Esophagus (tissue), 2 donors: ENCODE data around the gene HOXA4. TPM values are rescaled to one million over a fixed set of nuclear protein-coding genes. Genes with fewer than 3 reads are reported as not detected.

Experiments
- H3K27ac ChIP-seq, 2 donors: one replicate each; pipeline ENCODE4 v1.5.1; 2013; ENCODE audit warnings: low read depth in 2 of 2, mild to moderate bottlenecking in 2 of 2, inconsistent platforms in 1 of 2, low read length in 1 of 2, moderate library complexity in 1 of 2
- H3K27me3 ChIP-seq, 2 donors: one replicate each; pipeline ENCODE4 v1.6.1; 2013; ENCODE audit warnings: low read length in 2 of 2, control low read depth in 1 of 2, mild to moderate bottlenecking in 1 of 2; ENCODE audit not compliant: insufficient read depth in 2 of 2, control insufficient read depth in 1 of 2
- H3K36me3 ChIP-seq, 2 donors: one replicate each; pipeline ENCODE4 v1.6.1; 2013; ENCODE audit warnings: low read length in 1 of 2; ENCODE audit not compliant: control insufficient read depth in 2 of 2, insufficient read depth in 2 of 2
- H3K4me1 ChIP-seq, 2 donors: one replicate each; pipeline ENCODE4 v1.6.1; 2013; ENCODE audit warnings: low read length in 1 of 2; ENCODE audit not compliant: control insufficient read depth in 2 of 2, insufficient read depth in 2 of 2
- H3K4me3 ChIP-seq, 2 donors: one replicate each; pipeline ENCODE4 v1.5.1; 2013; ENCODE audit warnings: low read length in 2 of 2, mild to moderate bottlenecking in 2 of 2, low read depth in 1 of 2, moderate library complexity in 1 of 2
- H3K9me3 ChIP-seq, 2 donors: one replicate each; pipeline ENCODE4 v1.6.1; 2013; ENCODE audit warnings: mild to moderate bottlenecking in 2 of 2, low read depth in 1 of 2, low read length in 1 of 2, moderate library complexity in 1 of 2; ENCODE audit not compliant: control insufficient read depth in 2 of 2, insufficient read depth in 1 of 2
- WGBS, 2 donors: extraction: QIAGEN DNeasy Blood & Tissue Kit; methylation state at CpG; one replicate each; pipeline ENCODE4 v1.1.7; 2013; 5-methylcytosine and 5-hydroxymethylcytosine counted together
- polyA plus RNA-seq, 2 donors: library from polyadenylated mRNA; stranded (reverse); fragments of 200-250 nt; gene quantifications; one replicate each; pipeline ENCODE4 v1.2.3, GENCODE V29; 2013
- donor health status: healthy with polysubstance abuse.
- donor health status: Bipolar disorder and iron deficiency.

The HOXA4 gene
- polyA plus RNA-seq, 2 donors, result 7.6 to 8.6 TPM

- Histone ChIP-seq H3K9me3 (no peaks in the 10 kb centered on the region), H3K4me3 (peak overlapping the region; percentile 42 to 77), H3K27ac (peak overlapping the region; percentile 85 to 91), H3K27me3 (no peaks in the 10 kb centered on the region), H3K36me3 (no peaks in the 10 kb centered on the region), H3K4me1 (peaks cover 0 to 2% of the 10 kb centered on the region in 2 donors)
- 20 to 34% methylated on average over 19 of the region's 19 CpGs for WGBS, 2 donors
Measured at GRCh38 chr7:27117887-27118491, 12.6 kb downstream of the HOXA4 start.

GRCh38 chr7:27116962-27117886, 13.3 kb downstream of the HOXA4 start:
- Histone ChIP-seq H3K27me3 (no peaks in the 10 kb centered on the region), H3K4me3 (peak overlapping the region; percentile 42 to 77), H3K36me3 (no peaks in the 10 kb centered on the region), H3K27ac (peak overlapping the region; percentile 85 to 91), H3K4me1 (peaks cover 0 to 2% of the 10 kb centered on the region in 2 donors), H3K9me3 (no peaks in the 10 kb centered on the region)
- 22 to 25% methylated on average over 12 of the region's 12 CpGs for WGBS, 2 donors

- 20 to 32% methylated on average over 20 of the region's 20 CpGs for WGBS, 2 donors
- H3K27ac ChIP-seq, result peak overlapping the region; percentile 91 to 97
- H3K9me3 ChIP-seq, result no peaks in the 10 kb centered on the region
- peak overlapping the region; percentile 64 to 77 for H3K4me3 ChIP-seq
- H3K27me3 ChIP-seq, result no peaks in the 10 kb centered on the region
- H3K36me3 ChIP-seq, result no peaks in the 10 kb centered on the region
- peaks cover 0 to 2% of the 10 kb centered on the region in 2 donors for H3K4me1 ChIP-seq
Measured at GRCh38 chr7:27116031-27116961, 14.3 kb downstream of the HOXA4 start.

GRCh38 chr7:27115221-27116026, 15.1 kb downstream of the HOXA4 start:
- no peaks in the 10 kb centered on the region for H3K27me3 ChIP-seq
- H3K4me3 ChIP-seq, result peak overlapping the region; percentile 64 to 77
- H3K9me3 ChIP-seq, result no peaks in the 10 kb centered on the region
- peak overlapping the region; percentile 91 to 97 for H3K27ac ChIP-seq
- WGBS, 2 donors, result 22% methylated on average over 45 of the region's 45 CpGs
- peaks cover 0 to 2% of the 10 kb centered on the region in 2 donors for H3K4me1 ChIP-seq
- H3K36me3 ChIP-seq, result no peaks in the 10 kb centered on the region

- WGBS, 2 donors, result 23 to 32% methylated on average over 6 of the region's 6 CpGs
- Histone ChIP-seq H3K4me3 (peak overlapping the region; percentile 64 to 77), H3K9me3 (no peaks in the 10 kb centered on the region), H3K36me3 (no peaks in the 10 kb centered on the region), H3K4me1 (peaks cover 2 to 3% of the 10 kb centered on the region in 2 donors), H3K27ac (peak overlapping the region; percentile 91 to 97), H3K27me3 (no peaks in the 10 kb centered on the region)
Measured at GRCh38 chr7:27114881-27115220, 15.7 kb downstream of the HOXA4 start.

GRCh38 chr7:27113991-27114769, 16.4 kb downstream of the HOXA4 start:
- peak overlapping the region; percentile 99 for H3K27ac ChIP-seq
- H3K27me3 ChIP-seq, result no peaks in the 10 kb centered on the region
- H3K4me3 ChIP-seq, result peak overlapping the region; percentile 72 to 77
- no peaks in the 10 kb centered on the region for H3K36me3 ChIP-seq
- 20 to 22% methylated on average over 23 to 25 of the region's 26 CpGs for WGBS, 2 donors
- peaks cover 2 to 8% of the 10 kb centered on the region in 2 donors for H3K4me1 ChIP-seq
- no peaks in the 10 kb centered on the region for H3K9me3 ChIP-seq

GRCh38 chr7:27112955-27113949, 17.3 kb downstream of the HOXA4 start:
- Histone ChIP-seq H3K27me3 (no peaks in the 10 kb centered on the region), H3K27ac (peak overlapping the region; percentile 99), H3K9me3 (no peaks in the 10 kb centered on the region), H3K4me1 (peaks cover 0 to 8% of the 10 kb centered on the region in 2 donors), H3K4me3 (peak overlapping the region; percentile 72 to 77), H3K36me3 (no peaks in the 10 kb centered on the region)
- 20 to 23% methylated on average over 39 to 57 of the region's 57 CpGs for WGBS, 2 donors
